ENCODE measurements around the gene NT5C1A. TPM values are rescaled to one million over a fixed set of nuclear protein-coding genes. Genes with fewer than 3 reads are reported as not detected.

NT5C1A gene
- polyA plus RNA-seq, 1 experiment = not detected

DNA sequence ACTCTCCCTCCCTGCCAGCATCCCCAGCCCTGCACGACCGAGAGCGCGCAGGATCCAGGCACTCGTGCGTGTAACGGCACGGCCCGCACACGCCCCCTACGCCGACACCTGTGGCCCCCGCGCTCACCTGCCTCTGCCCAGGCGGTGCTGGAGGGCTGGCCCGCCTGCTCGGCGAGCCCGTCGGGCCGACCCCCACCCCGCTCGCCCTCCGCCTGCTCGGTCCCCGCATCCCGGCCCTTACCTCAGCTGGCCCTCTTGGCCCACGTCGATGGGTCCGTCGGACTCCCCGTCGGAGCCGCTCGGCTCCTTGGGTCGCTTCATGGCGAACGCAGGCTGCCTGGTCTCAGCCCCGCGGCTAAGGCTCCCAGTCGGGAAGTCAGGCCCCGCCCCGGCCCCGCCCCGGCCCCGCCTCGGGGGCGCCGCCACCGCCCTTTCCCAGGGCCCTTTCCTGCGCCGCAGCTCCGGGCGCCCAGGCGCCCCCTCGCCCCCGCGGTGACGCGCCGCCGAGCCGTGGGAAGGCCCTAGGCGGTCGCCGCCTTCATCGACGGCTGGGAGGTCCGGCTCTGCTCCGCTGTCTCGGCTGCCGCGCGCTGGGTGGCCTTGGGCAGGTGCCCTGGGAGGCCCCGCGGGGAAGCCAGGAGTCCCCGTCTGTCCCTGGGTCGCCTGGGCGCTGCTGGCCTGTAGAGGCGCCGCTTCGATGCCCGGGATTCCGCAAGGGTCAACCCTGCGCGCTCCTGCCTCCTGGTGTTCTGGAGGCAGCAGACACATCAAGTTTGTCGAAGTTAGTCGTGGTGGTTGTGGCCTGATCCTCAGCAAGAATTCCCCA lies 32.4 kb downstream of the NT5C1A start, which contains the start of gene HEYL:
Gene HEYL (minus strand): TSS at position 339 of the 826 bp plus-strand sequence. CDS start 18 bp downstream, at position 321.
- ChIA-PET POLR2A (no interaction called here), CTCF (interaction anchor here (0.7 to 2.0 kb wide), 4 partner anchors 12 to 33 kb away, joined by 3 to 7 read pairs (median 4); no protein-coding TSS in a partner anchor)
- TF ChIP-seq, protein P1, sequence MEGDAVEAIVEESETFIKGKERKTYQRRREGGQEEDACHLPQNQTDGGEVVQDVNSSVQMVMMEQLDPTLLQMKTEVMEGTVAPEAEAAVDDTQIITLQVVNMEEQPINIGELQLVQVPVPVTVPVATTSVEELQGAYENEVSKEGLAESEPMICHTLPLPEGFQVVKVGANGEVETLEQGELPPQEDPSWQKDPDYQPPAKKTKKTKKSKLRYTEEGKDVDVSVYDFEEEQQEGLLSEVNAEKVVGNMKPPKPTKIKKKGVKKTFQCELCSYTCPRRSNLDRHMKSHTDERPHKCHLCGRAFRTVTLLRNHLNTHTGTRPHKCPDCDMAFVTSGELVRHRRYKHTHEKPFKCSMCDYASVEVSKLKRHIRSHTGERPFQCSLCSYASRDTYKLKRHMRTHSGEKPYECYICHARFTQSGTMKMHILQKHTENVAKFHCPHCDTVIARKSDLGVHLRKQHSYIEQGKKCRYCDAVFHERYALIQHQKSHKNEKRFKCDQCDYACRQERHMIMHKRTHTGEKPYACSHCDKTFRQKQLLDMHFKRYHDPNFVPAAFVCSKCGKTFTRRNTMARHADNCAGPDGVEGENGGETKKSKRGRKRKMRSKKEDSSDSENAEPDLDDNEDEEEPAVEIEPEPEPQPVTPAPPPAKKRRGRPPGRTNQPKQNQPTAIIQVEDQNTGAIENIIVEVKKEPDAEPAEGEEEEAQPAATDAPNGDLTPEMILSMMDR (IDR thresholded peaks at IDR 0.05; ENCODE audit: insufficient read depth, low read depth, low read length) = peak; percentile 35; the same call in 1 of the 2 replicates
- DNase-seq (ENCODE audit: low read depth) = no peak
- Histone ChIP-seq H3K27me3 (ENCODE audit: control insufficient read depth, insufficient read depth, low read length) (peaks cover 5% of the 10 kb centered on the region), H3K4me3 (ENCODE audit: low read depth, low read length) (peak within 1 kb of the TSS; percentile 14), H3K36me3 (ENCODE audit: control insufficient read depth, insufficient read depth, low read length) (no peaks in the 10 kb centered on the region)

DNA sequence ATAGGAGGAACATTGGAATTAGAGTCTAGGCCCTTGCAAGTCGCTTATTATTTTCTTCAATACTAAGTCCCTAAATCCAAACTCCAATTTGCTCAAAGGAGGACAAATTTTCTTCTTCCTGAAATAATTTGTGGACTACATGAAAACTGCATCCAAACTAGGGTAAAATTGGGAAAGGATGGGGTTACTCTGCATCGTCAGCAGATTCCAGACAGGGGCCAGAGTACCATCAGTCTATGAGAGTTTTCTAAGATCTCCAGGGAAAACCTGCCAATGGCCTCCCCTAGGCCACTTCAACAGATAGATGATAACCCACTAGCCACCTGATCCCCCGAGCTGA lies 33.0 kb downstream of the NT5C1A start:
- CTCF ChIA-PET = interaction anchor here (0.7 to 2.0 kb wide), 4 partner anchors 11 to 33 kb away, joined by 3 to 7 read pairs (median 4); no protein-coding TSS in a partner anchor
- DNase-seq (ENCODE audit: low read depth) = no peak
- POLR2A ChIA-PET = no interaction called here
- TF ChIP-seq, protein P1 (IDR thresholded peaks at IDR 0.05; ENCODE audit: insufficient read depth, low read depth, low read length) = no peak
- Histone ChIP-seq H3K4me3 (ENCODE audit: low read depth, low read length) (peak overlapping the region; percentile 14; the same call in 1 of the 2 replicates), H3K27me3 (ENCODE audit: control insufficient read depth, insufficient read depth, low read length) (peaks cover 5% of the 10 kb centered on the region), H3K36me3 (ENCODE audit: control insufficient read depth, insufficient read depth, low read length) (no peaks in the 10 kb centered on the region)

DNA sequence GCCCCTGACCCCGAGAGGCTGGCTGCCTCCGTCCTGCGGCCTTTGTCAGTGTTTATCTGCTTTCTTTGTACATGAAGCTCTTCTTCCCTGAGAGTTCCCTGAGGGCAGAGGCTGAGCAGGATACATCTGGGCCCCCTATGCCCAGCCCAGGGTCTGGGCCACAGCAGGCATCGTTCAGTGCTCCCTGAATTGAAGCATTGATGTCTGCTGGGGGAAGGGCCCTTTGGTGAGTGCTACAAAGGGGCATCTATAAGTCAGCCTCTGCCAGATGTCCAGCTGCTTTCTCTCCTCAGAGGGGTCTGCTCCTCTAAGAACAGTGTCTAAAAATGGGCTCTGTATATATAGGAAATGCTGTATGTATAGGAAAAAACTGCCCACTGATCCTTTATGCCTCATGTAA lies 34.5 kb downstream of the NT5C1A start:
- Histone ChIP-seq H3K4me3 (ENCODE audit: low read depth, low read length) (no peak overlapping the region), H3K36me3 (ENCODE audit: control insufficient read depth, insufficient read depth, low read length) (no peaks in the 10 kb centered on the region), H3K27me3 (ENCODE audit: control insufficient read depth, insufficient read depth, low read length) (peaks cover 7% of the 10 kb centered on the region)
- CTCF ChIA-PET = interaction anchor here (1.3 to 1.7 kb wide), 4 partner anchors 9 to 83 kb away, joined by 3 to 7 read pairs (median 4); no protein-coding TSS in a partner anchor
- POLR2A ChIA-PET = interaction anchor here (0.6 kb wide), 1 partner anchor 1637 kb away, joined by 4 read pairs; no protein-coding TSS in a partner anchor
- no peak for DNase-seq (ENCODE audit: low read depth)
- TF ChIP-seq, protein P1 (IDR thresholded peaks at IDR 0.05; ENCODE audit: insufficient read depth, low read depth, low read length) = no peak

DNA sequence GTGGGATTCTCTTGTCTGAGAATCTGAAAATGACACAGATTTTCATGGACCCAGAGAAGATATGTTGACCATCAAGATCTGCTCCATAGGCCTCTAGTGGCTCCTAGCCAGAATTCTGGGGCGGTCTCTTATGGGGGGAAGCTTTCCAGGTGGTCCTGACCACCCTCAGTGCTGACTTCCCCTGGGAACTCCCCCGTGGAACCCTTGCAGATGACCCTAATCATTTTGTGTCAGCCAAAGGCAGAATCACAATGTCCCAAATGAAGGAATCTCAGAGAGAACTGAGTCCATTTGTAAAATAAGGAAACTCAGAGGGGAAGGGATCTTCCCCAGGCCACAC lies 36.1 kb downstream of the NT5C1A start:
- Histone ChIP-seq H3K27me3 (ENCODE audit: control insufficient read depth, insufficient read depth, low read length) (peaks cover 8% of the 10 kb centered on the region), H3K36me3 (ENCODE audit: control insufficient read depth, insufficient read depth, low read length) (no peaks in the 10 kb centered on the region), H3K4me3 (ENCODE audit: low read depth, low read length) (no peak overlapping the region)
- ChIA-PET POLR2A (no interaction called here), CTCF (interaction anchor here (0.9 to 1.7 kb wide), 4 partner anchors 10 to 30 kb away, joined by 3 to 8 read pairs (median 4); no protein-coding TSS in a partner anchor)
- TF ChIP-seq, protein P1 (IDR thresholded peaks at IDR 0.05; ENCODE audit: insufficient read depth, low read depth, low read length) = no peak
- DNase-seq (ENCODE audit: low read depth) = no peak

DNA sequence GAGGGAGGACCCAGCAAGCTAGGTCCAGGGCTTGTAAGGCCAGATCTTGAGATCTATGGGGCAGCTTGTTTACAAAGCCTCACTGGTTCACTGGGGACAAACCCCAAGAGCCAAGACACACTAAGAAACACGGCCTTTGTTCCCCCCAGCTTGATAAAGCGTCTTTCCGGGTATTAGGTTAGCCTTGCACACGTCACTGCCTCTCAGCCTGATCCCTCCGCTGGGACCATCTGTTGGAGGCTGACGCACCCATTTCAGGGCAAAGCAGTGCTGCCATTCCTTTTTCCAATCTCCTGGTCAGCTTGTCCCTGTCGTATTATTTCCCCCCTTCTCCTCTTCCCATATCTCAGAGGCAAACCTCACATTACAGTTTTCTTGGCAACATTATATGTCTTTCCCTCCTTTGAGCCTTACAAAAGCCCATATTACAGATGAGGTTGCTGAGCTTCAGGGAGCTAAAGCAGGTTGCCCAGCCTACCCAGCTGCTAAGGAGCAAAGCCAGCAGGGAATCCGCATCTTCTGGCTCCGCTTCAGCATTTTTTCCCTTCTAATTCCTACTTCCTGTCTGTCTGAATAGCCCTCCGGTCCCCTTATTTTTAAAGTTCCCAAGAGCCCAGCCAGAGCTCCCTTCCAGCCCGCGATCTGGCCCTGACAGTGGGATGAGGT lies 36.6 kb downstream of the NT5C1A start:
- no peaks in the 10 kb centered on the region for H3K36me3 ChIP-seq (ENCODE audit: control insufficient read depth, insufficient read depth, low read length)
- peaks cover 8% of the 10 kb centered on the region for H3K27me3 ChIP-seq (ENCODE audit: control insufficient read depth, insufficient read depth, low read length)
- H3K4me3 ChIP-seq (ENCODE audit: low read depth, low read length) = no peak overlapping the region
- ChIA-PET CTCF (interaction anchor here (0.9 to 1.7 kb wide), 5 partner anchors 9 to 29 kb away, joined by 3 to 8 read pairs (median 4); no protein-coding TSS in a partner anchor), POLR2A (no interaction called here)
- DNase-seq (ENCODE audit: low read depth) = no peak
- TF ChIP-seq, protein P1 (IDR thresholded peaks at IDR 0.05; ENCODE audit: insufficient read depth, low read depth, low read length) = no peak

All from BJ (cell line).